GM23338 (cell line): Measurements from ENCODE around the gene LDLRAD3. TPM values are rescaled to one million over a fixed set of nuclear protein-coding genes. Genes with fewer than 3 reads are reported as not detected.

Experiments used
- ATAC-seq: fragments of 200-7000 bp; cut with Tn5 transposase; 3 replicates; pipeline ENCODE4 v1.9.1; 2020
- DNase-seq: peaks from one replicate; pipeline ENCODE4 v3.0.0-alpha.2; 2015; ENCODE audit warnings: low spot score
- H2AFZ ChIP-seq: fragments of 200-600 bp; sonication (generic); 2 replicates; pipeline ENCODE4 v1.8.0; 2016; ENCODE audit warnings: antibody characterized with exemption, mild to moderate bottlenecking, moderate library complexity
- H3F3A ChIP-seq: fragments of 200-600 bp; sonication (generic); replicated peaks from 2 replicates; pipeline ENCODE4 v1.8.0; 2017; ENCODE audit warnings: antibody characterized with exemption, mixed run types, low read depth
- H3K27ac ChIP-seq: fragments of 200-600 bp; sonication (generic); 2 replicates; pipeline ENCODE4 v1.6.1; 2016; ENCODE audit warnings: low read depth
- H3K27me3 ChIP-seq: fragments of 200-600 bp; sonication (generic); 2 replicates; pipeline ENCODE4 v1.8.0; 2016; ENCODE audit warnings: mild to moderate bottlenecking, mixed run types, moderate library complexity; ENCODE audit not compliant: insufficient read depth
- H3K36me3 ChIP-seq: fragments of 200-600 bp; sonication (generic); 2 replicates; pipeline ENCODE4 v1.8.0; 2016; ENCODE audit warnings: mild to moderate bottlenecking; ENCODE audit not compliant: insufficient read depth
- H3K4me1 ChIP-seq: fragments of 200-600 bp; sonication (generic); 2 replicates; pipeline ENCODE4 v1.8.0; 2016; ENCODE audit warnings: mild to moderate bottlenecking, moderate library complexity; ENCODE audit not compliant: insufficient read depth
- H3K4me2 ChIP-seq: fragments of 200-600 bp; sonication (generic); 2 replicates; pipeline ENCODE4 v1.7.1; 2017; ENCODE audit warnings: mixed run types
- H3K4me3 ChIP-seq: fragments of 200-600 bp; sonication (generic); 2 replicates; pipeline ENCODE4 v1.6.1; 2016; ENCODE audit warnings: mixed run types
- H3K79me2 ChIP-seq: fragments of 200-600 bp; sonication (generic); replicated peaks from 2 replicates; pipeline ENCODE4 v1.8.0; 2017; ENCODE audit warnings: mild to moderate bottlenecking; ENCODE audit not compliant: insufficient read depth
- H3K9me2 ChIP-seq: fragments of 200-600 bp; sonication (generic); 2 replicates; pipeline ENCODE4 v1.8.0; 2017; ENCODE audit not compliant: insufficient read depth
- H4K20me1 ChIP-seq: fragments of 200-600 bp; sonication (generic); replicated peaks from 2 replicates; pipeline ENCODE4 v1.8.0; 2017; ENCODE audit warnings: mild to moderate bottlenecking; ENCODE audit not compliant: insufficient read depth
- H3K27ac Mint-ChIP-seq: 2 replicates; pipeline ENCODE4 v1.8.0; 2020; ENCODE audit warnings: inconsistent platforms, mild to moderate bottlenecking, moderate library complexity, mixed read lengths
- H3K27me3 Mint-ChIP-seq: 3 replicates; pipeline ENCODE4 v1.8.0; 2022; ENCODE audit warnings: low read depth, mild to moderate bottlenecking, moderate library complexity, mixed read lengths, inconsistent platforms; ENCODE audit not compliant: insufficient read depth, poor library complexity
- H3K36me3 Mint-ChIP-seq: 3 replicates; pipeline ENCODE4 v1.8.0; 2021; ENCODE audit warnings: low read depth, mild to moderate bottlenecking, inconsistent platforms, moderate library complexity, mixed read lengths
- H3K4me1 Mint-ChIP-seq: 3 replicates; pipeline ENCODE4 v1.8.0; 2020; ENCODE audit warnings: mild to moderate bottlenecking, inconsistent platforms, mixed read lengths
- H3K4me3 Mint-ChIP-seq: 3 replicates; pipeline ENCODE4 v1.8.0; 2021; ENCODE audit warnings: moderate library complexity, mild to moderate bottlenecking, inconsistent platforms, mixed read lengths
- H3K9me3 Mint-ChIP-seq: 3 replicates; pipeline ENCODE4 v1.8.0; 2020; ENCODE audit warnings: moderate library complexity, mild to moderate bottlenecking, inconsistent platforms, mixed read lengths
- CREB1 ChIP-seq: fragments of 250-450 bp; sonication (Bioruptor Pico); IDR thresholded peaks from 2 replicates; pipeline ENCODE4 v1.5.0; 2020; ENCODE audit warnings: low read depth, mild to moderate bottlenecking, moderate library complexity
- ETS1 ChIP-seq: IDR thresholded peaks from 2 replicates; pipeline ENCODE4 v1.6.1; 2016; ENCODE audit warnings: antibody characterized with exemption
- EZH2 ChIP-seq: fragments of 200-600 bp; sonication (generic); IDR thresholded peaks from one replicate; pipeline ENCODE4 v1.8.0; 2017; ENCODE audit warnings: antibody characterized with exemption, mild to moderate bottlenecking, low read depth; ENCODE audit not compliant: unreplicated experiment
- EZH2phosphoT487 ChIP-seq: fragments of 200-600 bp; sonication (generic); IDR thresholded peaks from one replicate; pipeline ENCODE4 v1.8.1; 2018; ENCODE audit warnings: antibody characterized with exemption; ENCODE audit not compliant: unreplicated experiment
- JUNB ChIP-seq: IDR thresholded peaks from one replicate; pipeline ENCODE4 v1.6.1; 2016; ENCODE audit warnings: antibody characterized with exemption; ENCODE audit not compliant: unreplicated experiment
- NANOG ChIP-seq: IDR thresholded peaks from 2 replicates; pipeline ENCODE4 v1.6.1; 2016; ENCODE audit warnings: antibody characterized with exemption, borderline replicate concordance
- POLR2AphosphoS5 ChIP-seq: IDR thresholded peaks from 2 replicates; pipeline ENCODE4 v1.6.1; 2016; ENCODE audit warnings: antibody characterized with exemption, low read depth
- STAT1 ChIP-seq: IDR thresholded peaks from one replicate; pipeline ENCODE4 v1.6.1; 2016; ENCODE audit warnings: antibody characterized with exemption; ENCODE audit not compliant: unreplicated experiment
- ZNF114 ChIP-seq: fragments of 250-450 bp; sonication (Bioruptor Pico); IDR thresholded peaks from 2 replicates; pipeline ENCODE4 v1.5.0; 2020; ENCODE audit warnings: mild to moderate bottlenecking, moderate library complexity
- ZNF331 ChIP-seq: fragments of 250-450 bp; sonication (Bioruptor Pico); IDR thresholded peaks from 2 replicates; pipeline ENCODE4 v1.5.0; 2020; ENCODE audit warnings: low read depth, mild to moderate bottlenecking, moderate library complexity
- ZNF462 ChIP-seq: fragments of 250-450 bp; sonication (Bioruptor Pico); IDR thresholded peaks from 2 replicates; pipeline ENCODE4 v1.5.0; 2020; ENCODE audit warnings: mild to moderate bottlenecking, moderate library complexity
- polyA plus RNA-seq: library from polyadenylated mRNA; unstranded; fragments of >200 nt; fragmentation: Nextera tagmentation; extraction: Ambion mirVana; gene quantifications from 2 replicates; pipeline ENCODE4 v1.2.1, GENCODE V29; 2016
- total RNA-seq: library from RNA; depleted of rRNA; stranded (reverse); fragments of >200 nt; shearing (Covaris generic); gene quantifications from 2 replicates; pipeline ENCODE4 v1.2.3, GENCODE V29; 2014
- TF ChIP-seq, protein P1 (sequence below), 2 experiments: fragments of 200-600 bp in 1 of 2; sonication (generic) in 1 of 2; conservative IDR thresholded peaks; 2 replicates each; pipeline versions ENCODE4 v1.5.1 to v1.6.1; 2016 to 2017; ENCODE audit warnings: antibody characterized with exemption in 2 of 2, low read depth in 2 of 2, mild to moderate bottlenecking in 2 of 2, moderate library complexity in 1 of 2
- TF ChIP-seq, protein P2 (sequence below): IDR thresholded peaks from one replicate; pipeline ENCODE4 v1.6.1; 2018; ENCODE audit warnings: antibody characterized with exemption; ENCODE audit not compliant: unreplicated experiment

The LDLRAD3 gene
- total and polyA plus RNA-seq, 2 experiments from 2014 or later: 8.5 to 19.4 TPM

GRCh38 chr11:35964841-35965240, 21.0 kb downstream of the LDLRAD3 start:
- H3K27me3 Mint-ChIP-seq: no peaks in the 10 kb centered on the region
- peaks cover 6% of the 10 kb centered on the region; the same call in 1 of the 2 replicates for H4K20me1 ChIP-seq
- no peak overlapping the region for H3K4me3 Mint-ChIP-seq
- peaks cover 12% of the 10 kb centered on the region for H3K9me2 ChIP-seq
- H3K79me2 ChIP-seq: peaks cover 90% of the 10 kb centered on the region
- peak overlapping the region; percentile 6 for H3K4me2 ChIP-seq
- peaks cover 24% of the 10 kb centered on the region for H3K4me1 ChIP-seq
- H2AFZ ChIP-seq: no peak overlapping the region
- DNase-seq (no peak), ATAC-seq (no peak)
- H3K27me3 ChIP-seq: no peaks in the 10 kb centered on the region
- TF ChIP-seq, protein P1, sequence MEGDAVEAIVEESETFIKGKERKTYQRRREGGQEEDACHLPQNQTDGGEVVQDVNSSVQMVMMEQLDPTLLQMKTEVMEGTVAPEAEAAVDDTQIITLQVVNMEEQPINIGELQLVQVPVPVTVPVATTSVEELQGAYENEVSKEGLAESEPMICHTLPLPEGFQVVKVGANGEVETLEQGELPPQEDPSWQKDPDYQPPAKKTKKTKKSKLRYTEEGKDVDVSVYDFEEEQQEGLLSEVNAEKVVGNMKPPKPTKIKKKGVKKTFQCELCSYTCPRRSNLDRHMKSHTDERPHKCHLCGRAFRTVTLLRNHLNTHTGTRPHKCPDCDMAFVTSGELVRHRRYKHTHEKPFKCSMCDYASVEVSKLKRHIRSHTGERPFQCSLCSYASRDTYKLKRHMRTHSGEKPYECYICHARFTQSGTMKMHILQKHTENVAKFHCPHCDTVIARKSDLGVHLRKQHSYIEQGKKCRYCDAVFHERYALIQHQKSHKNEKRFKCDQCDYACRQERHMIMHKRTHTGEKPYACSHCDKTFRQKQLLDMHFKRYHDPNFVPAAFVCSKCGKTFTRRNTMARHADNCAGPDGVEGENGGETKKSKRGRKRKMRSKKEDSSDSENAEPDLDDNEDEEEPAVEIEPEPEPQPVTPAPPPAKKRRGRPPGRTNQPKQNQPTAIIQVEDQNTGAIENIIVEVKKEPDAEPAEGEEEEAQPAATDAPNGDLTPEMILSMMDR (conservative IDR thresholded peaks at IDR 0.05; ENCODE audit: low read depth in 2 of 2): no peak
- TF ChIP-seq NANOG (no peak), CREB1 (CRISPR knock-in tag) (no peak), JUNB (no peak), POLR2AphosphoS5 (no peak), ZNF331 (CRISPR knock-in tag) (no peak), EZH2phosphoT487 (no peak), STAT1 (no peak), ZNF462 (no peak), ZNF114 (CRISPR knock-in tag) (no peak), EZH2 (no peak), ETS1 (no peak)
- TF ChIP-seq, protein P2, sequence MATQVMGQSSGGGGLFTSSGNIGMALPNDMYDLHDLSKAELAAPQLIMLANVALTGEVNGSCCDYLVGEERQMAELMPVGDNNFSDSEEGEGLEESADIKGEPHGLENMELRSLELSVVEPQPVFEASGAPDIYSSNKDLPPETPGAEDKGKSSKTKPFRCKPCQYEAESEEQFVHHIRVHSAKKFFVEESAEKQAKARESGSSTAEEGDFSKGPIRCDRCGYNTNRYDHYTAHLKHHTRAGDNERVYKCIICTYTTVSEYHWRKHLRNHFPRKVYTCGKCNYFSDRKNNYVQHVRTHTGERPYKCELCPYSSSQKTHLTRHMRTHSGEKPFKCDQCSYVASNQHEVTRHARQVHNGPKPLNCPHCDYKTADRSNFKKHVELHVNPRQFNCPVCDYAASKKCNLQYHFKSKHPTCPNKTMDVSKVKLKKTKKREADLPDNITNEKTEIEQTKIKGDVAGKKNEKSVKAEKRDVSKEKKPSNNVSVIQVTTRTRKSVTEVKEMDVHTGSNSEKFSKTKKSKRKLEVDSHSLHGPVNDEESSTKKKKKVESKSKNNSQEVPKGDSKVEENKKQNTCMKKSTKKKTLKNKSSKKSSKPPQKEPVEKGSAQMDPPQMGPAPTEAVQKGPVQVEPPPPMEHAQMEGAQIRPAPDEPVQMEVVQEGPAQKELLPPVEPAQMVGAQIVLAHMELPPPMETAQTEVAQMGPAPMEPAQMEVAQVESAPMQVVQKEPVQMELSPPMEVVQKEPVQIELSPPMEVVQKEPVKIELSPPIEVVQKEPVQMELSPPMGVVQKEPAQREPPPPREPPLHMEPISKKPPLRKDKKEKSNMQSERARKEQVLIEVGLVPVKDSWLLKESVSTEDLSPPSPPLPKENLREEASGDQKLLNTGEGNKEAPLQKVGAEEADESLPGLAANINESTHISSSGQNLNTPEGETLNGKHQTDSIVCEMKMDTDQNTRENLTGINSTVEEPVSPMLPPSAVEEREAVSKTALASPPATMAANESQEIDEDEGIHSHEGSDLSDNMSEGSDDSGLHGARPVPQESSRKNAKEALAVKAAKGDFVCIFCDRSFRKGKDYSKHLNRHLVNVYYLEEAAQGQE: no peak
- peaks cover 16% of the 10 kb centered on the region for H3K36me3 Mint-ChIP-seq
- H3K27ac ChIP-seq: peak overlapping the region; percentile 78
- H3K4me1 Mint-ChIP-seq: peaks cover 22% of the 10 kb centered on the region
- H3K36me3 ChIP-seq: peaks cover 7% of the 10 kb centered on the region; the same call in 1 of the 2 replicates
- 0 out of 2 replicates have a peak overlapping the region, but pooled peaks have one; percentile 37 for H3K27ac Mint-ChIP-seq
- peaks cover 15% of the 10 kb centered on the region; the same call in 2 of the 3 replicates for H3K9me3 Mint-ChIP-seq
- H3F3A ChIP-seq: no peaks in the 10 kb centered on the region
- no peak overlapping the region for H3K4me3 ChIP-seq
